ENCODE data around the gene GCK.

The GCK gene

GRCh38 chr7:44152971-44153947 is 36.0 kb downstream of the GCK start:
- no peak for DNase-seq

- no peak for DNase-seq
Measured at GRCh38 chr7:44151956-44152355, 37.3 kb downstream of the GCK start.

- DNase-seq: no peak
Measured at GRCh38 chr7:44150966-44151941, 38.0 kb downstream of the GCK start.

- DNase-seq: no peak
Measured at GRCh38 chr7:44150466-44150832, 38.8 kb downstream of the GCK start.

GRCh38 chr7:44149571-44150465 is 39.4 kb downstream of the GCK start:
- no peak for DNase-seq

GRCh38 chr7:44148961-44149536 is 40.2 kb downstream of the GCK start:
- DNase-seq: no peak

- DNase-seq: no peak
Measured at GRCh38 chr7:44148166-44148565, 41.1 kb downstream of the GCK start.

- DNase-seq: no peak
Measured at GRCh38 chr7:44147026-44147991, 41.9 kb downstream of the GCK start.

- peak; percentile 40 for DNase-seq
Measured at GRCh38 chr7:44145969-44146911, 43.0 kb downstream of the GCK start.

- DNase-seq: peak; percentile 48
Measured at GRCh38 chr7:44145479-44145968, 43.7 kb downstream of the GCK start.

- DNase-seq: no peak
Measured at GRCh38 chr7:44144968-44145478, 44.2 kb downstream of the GCK start.

GRCh38 chr7:44144426-44144967 is 44.7 kb downstream of the GCK start:
- DNase-seq: no peak

- DNase-seq: no peak
Measured at GRCh38 chr7:44143646-44144250, 45.5 kb downstream of the GCK start.

GRCh38 chr7:44142028-44142427 is 47.2 kb downstream of the GCK start:
- no peak for DNase-seq

- no peak for DNase-seq
Measured at GRCh38 chr7:44141221-44141850, 47.9 kb downstream of the GCK start, which contains the start of gene MYL7. Gene MYL7 (minus strand): TSS chr7:44141332. CDS start chr7:44141305, 27 bp downstream.

- no peak for DNase-seq
Measured at GRCh38 chr7:44140341-44140740, 48.9 kb downstream of the GCK start.

- DNase-seq: no peak
Measured at GRCh38 chr7:44139311-44140010, 49.8 kb downstream of the GCK start.

Data from activated CD4-positive, alpha-beta T cell treated with anti-CD3 and anti-CD28 coated beads, Interleukin-2, amount 50 U/mL, for 1 hour (primary cell).